Duodenal mucosa (tissue), 2 donors: Measurements from ENCODE around the gene PCP4.

Experiments used
- H3K27ac ChIP-seq: one replicate; pipeline ENCODE4 v1.7.0; 2013; ENCODE audit warnings: low read depth, low read length
- H3K27me3 ChIP-seq, 2 donors: one replicate each; pipeline ENCODE4 v1.7.0; 2013; ENCODE audit warnings: low read length in 2 of 2, control low read depth in 1 of 2; ENCODE audit not compliant: insufficient read depth in 2 of 2, control insufficient read depth in 1 of 2
- H3K36me3 ChIP-seq, 2 donors: one replicate each; pipeline ENCODE4 v1.7.0; 2013; ENCODE audit warnings: low read length in 2 of 2, control low read depth in 1 of 2; ENCODE audit not compliant: insufficient read depth in 2 of 2, control insufficient read depth in 1 of 2
- H3K4me1 ChIP-seq, 2 donors: one replicate each; pipeline ENCODE4 v1.7.0; 2013; ENCODE audit warnings: low read length in 2 of 2, control low read depth in 1 of 2; ENCODE audit not compliant: insufficient read depth in 2 of 2, control insufficient read depth in 1 of 2
- H3K4me3 ChIP-seq, 2 donors: one replicate each; pipeline ENCODE4 v1.7.0; 2013; ENCODE audit warnings: low read length in 2 of 2, low read depth in 1 of 2
- H3K9ac ChIP-seq, 2 donors: one replicate each; pipeline ENCODE4 v1.7.0; 2013; ENCODE audit warnings: low read length in 2 of 2, low read depth in 1 of 2
- H3K9me3 ChIP-seq, 2 donors: one replicate each; pipeline ENCODE4 v1.7.0; 2013; ENCODE audit warnings: low read length in 2 of 2, control low read depth in 1 of 2; ENCODE audit not compliant: control insufficient read depth in 1 of 2

PCP4 gene

DNA sequence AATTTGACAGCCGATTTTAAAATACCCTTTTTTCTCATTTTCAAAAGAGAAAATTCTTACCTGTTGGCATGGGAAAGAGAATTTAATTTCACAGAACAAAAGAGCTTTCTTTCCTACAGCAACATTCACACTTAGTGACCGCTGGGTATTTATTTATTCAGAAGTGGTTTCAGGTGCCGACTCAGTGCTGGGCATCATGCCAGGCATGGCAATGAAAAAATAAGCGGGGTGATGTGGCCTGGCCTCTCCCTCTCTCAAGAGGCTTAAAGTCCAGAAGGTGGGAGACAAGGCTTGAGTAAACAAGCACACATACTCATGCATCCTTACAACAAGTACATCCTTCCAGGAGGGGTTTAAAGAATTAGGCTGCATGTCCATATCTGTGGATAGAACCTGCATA lies 4.1 kb upstream of the PCP4 start:
- Histone ChIP-seq H3K27ac (no peak overlapping the region), H3K9me3 (no peaks in the 10 kb centered on the region), H3K36me3 (no peaks in the 10 kb centered on the region), H3K4me3 (no peak overlapping the region), H3K4me1 (no peaks in the 10 kb centered on the region), H3K27me3 (peaks cover 0 to 6% of the 10 kb centered on the region in 2 donors), H3K9ac (no peak overlapping the region)

DNA sequence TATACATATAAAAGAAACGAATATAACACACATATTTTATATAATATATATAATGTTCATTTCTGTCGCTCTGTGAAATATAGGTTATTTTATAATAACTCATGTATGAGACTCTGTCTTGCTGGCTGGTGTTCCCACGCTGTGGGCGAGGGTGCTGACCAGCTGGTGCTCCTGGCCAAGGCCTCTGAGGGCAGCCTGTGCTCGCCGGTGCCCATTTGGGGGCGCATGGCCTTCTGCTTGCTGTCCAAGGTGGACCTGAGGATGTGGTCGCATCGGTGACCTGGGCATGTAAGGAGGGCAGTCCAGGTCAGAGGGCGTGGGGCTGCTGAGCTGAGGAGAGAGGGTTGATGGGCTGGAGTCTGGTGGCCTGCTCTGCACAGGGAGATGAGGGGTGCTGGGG lies 1.1 kb upstream of the PCP4 start:
- peaks cover 4 to 6% of the 10 kb centered on the region in 2 donors for H3K27me3 ChIP-seq
- no peak overlapping the region for H3K27ac ChIP-seq

DNA sequence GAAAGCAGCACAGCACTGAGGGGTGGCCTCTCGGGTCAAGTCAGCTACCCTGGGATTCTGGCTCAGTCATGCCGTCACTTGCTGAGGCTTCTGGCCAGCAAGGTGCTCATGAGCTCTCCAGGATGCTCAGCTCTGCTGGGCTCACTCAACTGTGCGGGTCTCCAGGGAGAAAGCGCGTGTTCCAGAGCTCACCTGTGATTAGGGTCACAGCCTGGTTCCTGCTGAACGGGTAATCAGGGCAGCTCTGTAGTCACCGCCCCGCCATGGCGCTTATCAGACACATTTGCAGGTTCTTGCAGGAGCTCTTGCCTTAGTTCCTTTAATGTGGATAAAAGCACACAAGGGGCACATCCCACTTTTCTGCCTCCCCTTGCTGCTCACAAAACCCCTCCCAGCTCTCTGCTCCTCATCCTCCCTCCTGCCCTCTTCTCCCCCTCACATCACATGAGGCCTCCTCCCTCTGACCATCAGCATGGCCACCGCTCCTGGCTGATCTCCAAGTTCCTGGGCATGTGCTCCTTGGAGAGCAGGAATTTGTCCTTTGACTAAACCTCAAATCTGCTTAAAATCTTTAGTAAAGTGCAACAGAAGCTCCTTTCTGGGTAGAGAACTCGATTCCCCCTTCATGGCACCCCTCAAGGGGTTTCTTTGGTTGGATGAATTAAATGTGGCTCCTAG lies 2.0 kb downstream of the PCP4 start:
- H3K27me3 ChIP-seq = peaks cover 4 to 6% of the 10 kb centered on the region in 2 donors
- H3K4me3 ChIP-seq = no peak overlapping the region
- H3K36me3 ChIP-seq = no peaks in the 10 kb centered on the region
- no peak overlapping the region for H3K9ac ChIP-seq
- no peaks in the 10 kb centered on the region for H3K4me1 ChIP-seq
- no peak overlapping the region for H3K27ac ChIP-seq
- no peaks in the 10 kb centered on the region for H3K9me3 ChIP-seq

More for the DNA sequence above, 1.1 kb upstream of the PCP4 start:
- no peaks in the 10 kb centered on the region for H3K9me3 ChIP-seq
- H3K4me1 ChIP-seq = no peaks in the 10 kb centered on the region
- H3K9ac ChIP-seq = no peak overlapping the region
- H3K4me3 ChIP-seq = no peak overlapping the region
- no peaks in the 10 kb centered on the region for H3K36me3 ChIP-seq

DNA sequence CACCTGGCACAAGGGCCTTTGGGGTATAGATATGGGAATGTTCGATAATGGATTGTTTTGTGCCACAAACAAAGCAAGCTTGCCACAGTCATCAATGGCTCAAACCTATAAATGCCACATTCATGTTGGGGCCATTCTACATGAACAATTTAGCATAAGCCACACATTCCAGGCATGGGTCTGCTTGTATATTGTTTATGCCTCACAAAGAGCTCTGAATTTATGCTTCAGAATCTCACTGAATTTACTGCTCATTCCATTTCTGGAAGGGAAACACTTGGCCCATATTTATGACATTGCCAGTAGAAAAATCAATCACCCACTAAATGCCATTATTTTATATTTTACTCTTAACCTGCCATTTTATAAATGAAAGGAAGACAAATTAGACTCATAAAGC lies 6.4 kb downstream of the PCP4 start:
- Histone ChIP-seq H3K4me3 (no peak overlapping the region), H3K9ac (no peak overlapping the region), H3K4me1 (no peaks in the 10 kb centered on the region), H3K27me3 (no peaks in the 10 kb centered on the region), H3K27ac (no peak overlapping the region), H3K36me3 (no peaks in the 10 kb centered on the region), H3K9me3 (no peaks in the 10 kb centered on the region)

DNA sequence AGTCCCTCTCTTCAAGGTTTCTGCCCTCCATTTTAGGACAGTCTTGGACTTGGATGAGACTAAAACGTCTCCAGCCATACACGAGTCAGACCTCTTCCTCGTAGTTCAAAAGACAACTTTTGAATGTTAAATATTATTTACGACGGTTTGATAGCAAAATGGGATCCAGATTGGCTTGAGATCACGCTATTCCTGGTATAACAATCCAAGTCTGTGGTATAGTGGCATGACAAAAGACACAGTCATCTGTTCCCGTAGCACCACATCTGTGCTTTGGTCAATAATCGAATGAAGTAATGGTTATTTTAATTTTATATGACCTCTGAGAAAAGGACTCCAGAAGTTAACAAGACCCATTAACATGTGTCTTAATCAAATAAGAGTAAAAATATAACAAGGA lies 7.0 kb downstream of the PCP4 start:
- no peaks in the 10 kb centered on the region for H3K27me3 ChIP-seq
- no peak overlapping the region for H3K4me3 ChIP-seq
- H3K36me3 ChIP-seq = no peaks in the 10 kb centered on the region
- no peaks in the 10 kb centered on the region for H3K9me3 ChIP-seq
- H3K27ac ChIP-seq = no peak overlapping the region
- no peaks in the 10 kb centered on the region for H3K4me1 ChIP-seq
- H3K9ac ChIP-seq = no peak overlapping the region

DNA sequence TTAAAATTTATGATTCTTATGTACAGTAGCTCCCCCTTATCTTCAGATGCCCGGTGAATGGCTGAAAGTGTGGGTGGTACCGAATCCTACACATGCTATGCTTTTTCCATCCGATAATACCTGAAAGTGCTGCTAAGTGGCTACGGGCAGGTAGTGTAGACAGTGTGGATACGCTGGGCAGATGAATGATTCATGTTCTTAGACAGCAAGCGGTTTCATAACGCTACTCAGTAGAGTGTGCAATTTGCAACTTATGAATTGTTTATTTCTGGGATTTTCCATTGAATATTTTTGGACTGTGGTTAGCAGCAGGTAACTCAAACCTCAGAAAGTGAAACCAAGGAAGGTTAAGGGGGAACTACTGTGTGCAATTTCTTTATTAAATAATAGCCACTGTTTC lies 7.5 kb downstream of the PCP4 start:
- H3K36me3 ChIP-seq = no peaks in the 10 kb centered on the region
- H3K27me3 ChIP-seq = no peaks in the 10 kb centered on the region
- H3K9ac ChIP-seq = no peak overlapping the region
- H3K9me3 ChIP-seq = no peaks in the 10 kb centered on the region
- H3K4me3 ChIP-seq = no peak overlapping the region
- no peak overlapping the region for H3K27ac ChIP-seq
- H3K4me1 ChIP-seq = no peaks in the 10 kb centered on the region

DNA sequence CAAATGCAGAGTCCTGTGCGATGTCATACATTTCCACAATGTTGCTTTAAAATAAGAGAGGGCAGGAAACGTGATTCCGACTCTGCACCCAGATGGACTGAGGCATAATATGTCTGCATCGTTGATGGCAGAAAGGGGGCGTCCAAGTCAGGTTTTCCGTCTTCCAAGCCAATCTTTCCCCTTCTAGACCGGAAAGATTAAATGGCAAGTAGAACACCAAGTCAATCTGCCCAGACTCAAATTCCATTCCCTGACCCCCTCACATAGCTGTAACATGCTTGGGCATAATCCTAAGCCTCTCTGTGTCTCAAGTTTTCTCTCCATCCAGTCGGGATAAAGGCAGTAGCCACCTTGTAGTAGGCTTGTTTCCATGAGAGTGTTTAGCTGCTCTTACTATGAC lies 14.4 kb downstream of the PCP4 start:
- Histone ChIP-seq H3K4me3 (no peak overlapping the region), H3K27ac (no peak overlapping the region), H3K9ac (no peak overlapping the region)

DNA sequence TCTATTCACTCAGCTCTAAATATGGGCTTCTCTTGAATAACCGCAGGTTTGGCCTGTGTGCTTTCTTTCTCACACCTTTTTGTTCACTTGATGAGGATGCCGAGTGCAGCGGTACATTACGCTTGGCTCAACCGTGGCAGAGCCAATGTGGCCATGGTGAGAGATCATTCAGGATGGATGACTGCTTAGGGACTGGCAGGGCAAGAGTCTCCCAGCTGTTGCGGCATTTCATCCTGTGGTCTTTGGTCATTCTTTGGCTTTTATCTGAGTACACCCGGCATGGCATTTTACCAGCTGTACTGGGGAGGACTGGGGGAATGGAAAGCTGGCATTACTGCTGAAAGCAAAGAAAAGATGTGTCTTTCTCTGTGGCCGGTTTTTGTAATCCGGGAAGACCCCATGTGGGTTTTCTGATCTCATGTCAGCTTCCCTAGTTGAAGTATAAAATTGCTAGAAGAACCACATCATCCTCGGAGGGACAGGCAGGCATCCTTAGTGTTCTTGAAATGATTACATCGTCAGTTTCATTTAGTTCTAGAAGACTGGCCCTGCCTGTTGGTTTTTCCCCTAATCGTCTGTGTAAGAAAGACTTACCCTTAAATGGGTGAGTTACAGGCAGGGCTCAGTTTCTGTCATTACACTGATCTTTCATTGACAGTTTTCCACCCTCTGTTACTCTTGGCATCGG lies 15.1 kb downstream of the PCP4 start:
- H3K4me3 ChIP-seq = no peak overlapping the region
- no peak overlapping the region for H3K9ac ChIP-seq
- H3K4me1 ChIP-seq = no peaks in the 10 kb centered on the region
- H3K27ac ChIP-seq = no peak overlapping the region
- H3K9me3 ChIP-seq = no peaks in the 10 kb centered on the region
- H3K36me3 ChIP-seq = no peaks in the 10 kb centered on the region
- peaks cover 0 to 3% of the 10 kb centered on the region in 2 donors for H3K27me3 ChIP-seq

More for the DNA sequence above, 14.4 kb downstream of the PCP4 start:
- Histone ChIP-seq H3K36me3 (no peaks in the 10 kb centered on the region), H3K4me1 (no peaks in the 10 kb centered on the region), H3K9me3 (no peaks in the 10 kb centered on the region), H3K27me3 (peaks cover 0 to 3% of the 10 kb centered on the region in 2 donors)

DNA sequence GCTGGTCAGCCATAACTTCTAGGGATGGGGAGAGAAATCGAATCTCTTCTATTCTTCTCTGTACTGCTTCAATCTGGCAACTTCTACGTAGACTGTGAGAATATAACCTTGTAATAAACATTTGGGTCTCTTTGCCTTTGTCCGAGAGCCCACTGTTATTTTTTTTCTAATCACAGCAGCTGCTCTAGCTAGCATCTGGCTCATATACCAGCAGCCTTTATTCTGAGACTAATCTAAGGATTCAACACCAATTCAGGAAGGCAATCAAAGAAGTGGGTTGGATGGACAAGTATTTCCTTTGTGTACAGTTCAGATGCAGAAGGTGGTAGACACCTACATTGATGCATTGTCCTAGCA lies 15.6 kb downstream of the PCP4 start:
- Histone ChIP-seq H3K27ac (no peak overlapping the region), H3K9ac (no peak overlapping the region), H3K4me1 (no peaks in the 10 kb centered on the region), H3K27me3 (peaks cover 0 to 3% of the 10 kb centered on the region in 2 donors), H3K4me3 (no peak overlapping the region), H3K9me3 (no peaks in the 10 kb centered on the region), H3K36me3 (no peaks in the 10 kb centered on the region)

DNA sequence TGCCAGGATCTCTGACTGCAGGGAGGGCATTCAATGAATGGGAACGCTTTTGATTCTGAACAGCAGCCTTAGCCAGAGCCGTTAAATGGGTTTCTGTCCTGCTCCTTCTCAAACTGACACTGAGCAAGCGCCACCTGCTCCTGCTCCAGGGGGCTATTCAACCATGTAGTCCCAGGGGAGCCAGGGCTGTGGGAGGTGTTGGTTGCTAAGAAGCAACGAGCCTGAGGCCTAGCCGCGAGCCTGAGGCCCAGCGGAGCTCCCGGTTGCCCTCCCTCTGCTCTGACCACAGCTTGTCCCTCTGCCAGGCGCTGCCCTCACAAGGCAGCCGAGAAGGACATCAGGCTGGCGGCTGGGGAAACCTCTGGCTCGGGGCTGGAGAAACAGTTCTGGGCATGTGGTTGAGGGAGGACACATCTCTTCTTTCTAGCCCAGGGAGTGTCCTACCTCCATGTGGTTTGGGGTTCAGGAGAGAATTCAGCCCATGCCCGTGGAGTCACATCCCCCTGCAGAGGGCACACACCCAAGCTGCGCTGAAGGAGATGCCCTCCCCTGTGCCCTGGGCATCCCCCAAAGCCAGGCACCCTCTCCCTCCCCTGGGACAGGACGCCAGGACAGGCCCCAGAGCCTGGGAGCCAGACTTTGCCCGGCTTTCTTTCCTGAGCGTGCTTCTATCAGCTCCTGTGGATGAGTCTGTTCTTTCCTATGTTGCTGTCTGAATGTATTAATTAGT lies 18.0 kb downstream of the PCP4 start:
- Histone ChIP-seq H3K4me3 (no peak overlapping the region), H3K27ac (no peak overlapping the region), H3K9me3 (no peaks in the 10 kb centered on the region), H3K9ac (no peak overlapping the region), H3K4me1 (no peaks in the 10 kb centered on the region), H3K27me3 (peaks cover 0 to under 1% of the 10 kb centered on the region in 2 donors), H3K36me3 (no peaks in the 10 kb centered on the region)
